PC-3 (cell line): Measurements from ENCODE around the gene TEX19. TPM values are rescaled to one million over a fixed set of nuclear protein-coding genes. Genes with fewer than 3 reads are reported as not detected.

Experiments used
- ATAC-seq: fragments of 200-7000 bp; cut with Tn5 transposase; 2 replicates; pipeline ENCODE4 v1.9.1; 2020; ENCODE audit warnings: mild to moderate bottlenecking, moderate library complexity
- BruUV-seq: library from RNA; stranded (reverse); fragments of 400-500 nt; replicated peaks from 2 replicates; lab custom pipeline; 2021; lab: Mats Ljungman, UMichigan
- CTCF ChIA-PET: fragments of 300-600 bp; sonication (Branson Sonifier 250); formaldehyde crosslinking; loops from one replicate; lab custom pipeline; 2022; ENCODE audit warnings: antibody characterized with exemption; lab: Charles Lee
- POLR2A ChIA-PET: fragments of 300-600 bp; sonication (Branson Sonifier 250); formaldehyde crosslinking; loops from one replicate; lab custom pipeline; 2022; ENCODE audit warnings: antibody characterized with exemption; ENCODE audit not compliant: unreplicated experiment; lab: Charles Lee
- DNase-seq: peaks from one replicate; pipeline ENCODE4 v3.0.0-alpha.2; 2015
- H2AFZ ChIP-seq: fragments of 300-600 bp; sonication (generic); 2 replicates; pipeline ENCODE4 v1.6.0; 2016; ENCODE audit warnings: antibody characterized with exemption, low read length
- H3F3A ChIP-seq: fragments of 300-600 bp; sonication (generic); one replicate; pipeline ENCODE4 v1.6.0; 2017; ENCODE audit warnings: antibody characterized with exemption, low read length, control low read depth, mild to moderate bottlenecking; ENCODE audit not compliant: unreplicated experiment
- H3K27ac ChIP-seq: fragments of 300-600 bp; sonication (generic); 2 replicates; pipeline ENCODE4 v1.5.1; 2016; ENCODE audit warnings: mild to moderate bottlenecking, low read length
- H3K27me3 ChIP-seq: fragments of 300-600 bp; sonication (generic); 2 replicates; pipeline ENCODE4 v1.6.1; 2016; ENCODE audit warnings: low read length, mixed read lengths
- H3K36me3 ChIP-seq: fragments of 300-600 bp; sonication (generic); 2 replicates; pipeline ENCODE4 v1.6.1; 2016; ENCODE audit warnings: low read depth, mixed run types, low read length, mixed read lengths
- H3K4me1 ChIP-seq: fragments of 300-600 bp; sonication (generic); 2 replicates; pipeline ENCODE4 v1.5.1; 2016; ENCODE audit warnings: low read length; ENCODE audit not compliant: insufficient read depth
- H3K4me2 ChIP-seq: fragments of 300-600 bp; sonication (generic); 2 replicates; pipeline ENCODE4 v1.6.0; 2016; ENCODE audit warnings: low read length
- H3K4me3 ChIP-seq: fragments of 300-600 bp; sonication (generic); 2 replicates; pipeline ENCODE4 v1.5.1; 2016; ENCODE audit warnings: mild to moderate bottlenecking, low read length, mixed read lengths
- H3K79me2 ChIP-seq: fragments of 300-600 bp; sonication (generic); 2 replicates; pipeline ENCODE4 v1.6.1; 2017; ENCODE audit warnings: low read length, mixed read lengths
- H3K9ac ChIP-seq: fragments of 300-600 bp; sonication (generic); 2 replicates; pipeline ENCODE4 v1.6.0; 2016; ENCODE audit warnings: mild to moderate bottlenecking, low read length
- H3K9me2 ChIP-seq: fragments of 300-600 bp; sonication (generic); replicated peaks from 2 replicates; pipeline ENCODE4 v1.6.1; 2016; ENCODE audit warnings: mixed run types, low read length, mixed read lengths
- H3K9me3 ChIP-seq: fragments of 300-600 bp; sonication (generic); 2 replicates; pipeline ENCODE4 v1.6.1; 2016; ENCODE audit warnings: low read length, mixed read lengths
- H4K20me1 ChIP-seq: fragments of 300-600 bp; sonication (generic); 2 replicates; pipeline ENCODE4 v1.6.1; 2016; ENCODE audit warnings: low read length, mixed read lengths
- CTCF ChIP-seq: fragments of 300-600 bp; sonication (generic); conservative IDR thresholded peaks from 2 replicates; pipeline ENCODE4 v1.5.1; 2017; ENCODE audit warnings: antibody characterized with exemption, low read depth, mild to moderate bottlenecking, low read length
- EZH2 ChIP-seq: fragments of 300-600 bp; sonication (generic); IDR thresholded peaks from one replicate; pipeline ENCODE4 v1.6.1; 2017; ENCODE audit warnings: antibody characterized with exemption, mild to moderate bottlenecking, low read length; ENCODE audit not compliant: unreplicated experiment
- EZH2phosphoT487 ChIP-seq: fragments of 300-600 bp; sonication (generic); IDR thresholded peaks from 2 replicates; pipeline ENCODE4 v1.6.1; 2018; ENCODE audit warnings: mild to moderate bottlenecking, antibody characterized with exemption, low read length, borderline replicate concordance
- intact Hi-C: fragments of 100-400 bp; cut with micrococcal nuclease; formaldehyde crosslinking; loops from 2 replicates; pipeline ENCODE4 v1.9.0; 2023
- total RNA-seq: library from RNA; depleted of rRNA; stranded (reverse); fragments of >200 nt; gene quantifications from 2 replicates; pipeline ENCODE4 v1.2.3, GENCODE V29; 2014

TEX19 gene
- total RNA-seq, 1 experiment from 2014 or later: 1.2 TPM

- ATAC-seq: no peak
These were observed 30.7 kb upstream of the TEX19 start for GRCh38 chr17:82328141-82328993.

GRCh38 chr17:82328994-82329507 is 30.0 kb upstream of the TEX19 start:
- Histone ChIP-seq H3F3A (no peaks in the 10 kb centered on the region), H4K20me1 (no peaks in the 10 kb centered on the region), H3K27me3 (no peaks in the 10 kb centered on the region), H3K9ac (no peak overlapping the region), H3K4me2 (no peak overlapping the region), H3K9me2 (no peaks in the 10 kb centered on the region), H3K4me1 (peaks cover 25% of the 10 kb centered on the region), H3K27ac (no peak overlapping the region), H3K4me3 (no peak overlapping the region), H3K79me2 (peaks cover 17% of the 10 kb centered on the region), H3K9me3 (no peaks in the 10 kb centered on the region), H3K36me3 (no peaks in the 10 kb centered on the region), H2AFZ (no peak overlapping the region)
- no TSS peak for BruUV-seq
- CTCF ChIA-PET: no interaction called here
- no peak for TF ChIP-seq EZH2phosphoT487
- no peak for TF ChIP-seq CTCF
- TF ChIP-seq EZH2: no peak
- intact Hi-C loops: no loop called here
- DNase-seq (no peak), ATAC-seq (no peak)
- POLR2A ChIA-PET: no interaction called here

More at GRCh38 chr17:82328141-82328993, 30.7 kb upstream of the TEX19 start:
- no peak for DNase-seq
- Histone ChIP-seq H2AFZ (no peak overlapping the region), H3F3A (no peaks in the 10 kb centered on the region), H3K9ac (no peak overlapping the region), H3K36me3 (no peaks in the 10 kb centered on the region), H3K4me1 (peaks cover 25% of the 10 kb centered on the region), H3K4me3 (no peak overlapping the region), H3K9me3 (no peaks in the 10 kb centered on the region), H3K79me2 (peaks cover 12% of the 10 kb centered on the region), H3K4me2 (no peak overlapping the region), H4K20me1 (no peaks in the 10 kb centered on the region), H3K27me3 (no peaks in the 10 kb centered on the region), H3K9me2 (no peaks in the 10 kb centered on the region), H3K27ac (no peak overlapping the region)
- BruUV-seq: no TSS peak
- TF ChIP-seq EZH2phosphoT487: no peak
- no peak for TF ChIP-seq EZH2
- TF ChIP-seq CTCF: no peak
- ChIA-PET CTCF (no interaction called here), POLR2A (no interaction called here)
- intact Hi-C loops: no loop called here
